DMS79 (cell line): Measurements from ENCODE around the gene OR2H2.

Experiments
- DNase-seq: peaks from one replicate; lab custom pipeline; 2025; lab: John Stamatoyannopoulos, UW

OR2H2 gene

DNA sequence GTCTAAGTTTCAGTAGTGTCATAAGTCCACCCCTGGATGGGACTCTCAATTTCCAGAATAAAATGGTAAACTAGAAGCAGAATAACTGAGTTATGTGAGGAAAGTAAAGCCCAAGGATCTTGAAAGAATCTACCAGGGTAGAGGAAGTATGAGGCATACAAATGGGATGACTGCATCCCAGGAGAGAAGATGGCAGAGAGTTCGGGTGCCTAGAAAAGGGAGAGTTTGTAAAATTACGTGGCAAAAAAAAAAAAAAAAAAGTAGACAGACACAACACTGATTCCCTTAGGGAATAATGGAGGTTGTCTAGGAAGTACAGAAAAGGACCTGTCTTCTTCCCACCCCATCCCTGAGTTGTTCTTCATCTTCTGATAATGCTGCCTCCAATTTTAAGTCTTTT, 44.6 kb downstream of the OR2H2 start:
- no peak for DNase-seq

DNA sequence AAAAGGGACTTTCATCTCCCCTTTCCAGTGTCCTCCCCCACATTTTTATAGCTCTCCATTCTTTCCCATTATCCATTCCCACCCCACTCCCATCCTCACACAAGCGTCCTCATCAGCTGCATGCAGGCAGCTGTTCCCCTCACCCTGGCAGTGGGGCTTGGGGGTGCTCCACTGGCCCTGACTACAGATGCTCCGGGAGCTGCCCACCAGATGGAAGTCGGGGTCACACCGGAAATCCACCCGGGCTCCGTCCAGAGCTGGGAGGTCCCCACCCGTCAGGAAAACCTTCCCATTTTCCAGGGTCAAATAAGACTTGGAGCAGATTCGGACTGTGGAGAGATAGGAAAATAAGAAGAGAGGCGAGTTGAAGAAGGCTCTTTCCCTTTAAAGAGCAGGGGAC, 45.4 kb downstream of the OR2H2 start:
- no peak for DNase-seq

DNA sequence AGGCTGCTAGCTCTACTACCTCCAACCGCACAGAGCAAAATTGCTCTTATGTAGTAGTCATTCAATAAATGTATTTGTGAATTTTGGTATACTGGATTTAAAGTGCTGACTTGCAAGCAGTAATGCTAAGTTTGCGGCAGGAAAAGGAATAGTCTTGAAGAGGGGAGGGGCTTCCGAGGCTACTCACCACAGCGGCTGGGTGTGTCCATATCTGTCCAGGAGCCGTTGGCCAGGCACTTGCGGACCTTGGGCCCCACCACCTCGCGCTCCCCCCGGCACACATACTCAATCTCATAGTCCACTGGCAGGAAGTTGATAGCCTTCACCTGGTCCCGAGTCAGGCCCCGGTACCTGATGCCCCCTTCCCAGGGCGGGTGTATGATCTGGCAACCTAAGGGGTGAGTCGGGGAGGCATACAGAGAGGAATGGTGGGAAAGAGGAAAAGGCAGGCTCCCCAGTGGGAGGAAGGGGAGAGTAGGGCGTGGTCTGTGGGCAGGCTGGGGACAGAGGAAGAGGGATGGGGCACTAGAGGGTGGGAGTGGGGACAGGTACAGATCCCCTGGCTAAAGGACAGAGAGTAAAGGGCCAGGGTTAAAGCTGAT, 46.4 kb downstream of the OR2H2 start:
- no peak for DNase-seq

DNA sequence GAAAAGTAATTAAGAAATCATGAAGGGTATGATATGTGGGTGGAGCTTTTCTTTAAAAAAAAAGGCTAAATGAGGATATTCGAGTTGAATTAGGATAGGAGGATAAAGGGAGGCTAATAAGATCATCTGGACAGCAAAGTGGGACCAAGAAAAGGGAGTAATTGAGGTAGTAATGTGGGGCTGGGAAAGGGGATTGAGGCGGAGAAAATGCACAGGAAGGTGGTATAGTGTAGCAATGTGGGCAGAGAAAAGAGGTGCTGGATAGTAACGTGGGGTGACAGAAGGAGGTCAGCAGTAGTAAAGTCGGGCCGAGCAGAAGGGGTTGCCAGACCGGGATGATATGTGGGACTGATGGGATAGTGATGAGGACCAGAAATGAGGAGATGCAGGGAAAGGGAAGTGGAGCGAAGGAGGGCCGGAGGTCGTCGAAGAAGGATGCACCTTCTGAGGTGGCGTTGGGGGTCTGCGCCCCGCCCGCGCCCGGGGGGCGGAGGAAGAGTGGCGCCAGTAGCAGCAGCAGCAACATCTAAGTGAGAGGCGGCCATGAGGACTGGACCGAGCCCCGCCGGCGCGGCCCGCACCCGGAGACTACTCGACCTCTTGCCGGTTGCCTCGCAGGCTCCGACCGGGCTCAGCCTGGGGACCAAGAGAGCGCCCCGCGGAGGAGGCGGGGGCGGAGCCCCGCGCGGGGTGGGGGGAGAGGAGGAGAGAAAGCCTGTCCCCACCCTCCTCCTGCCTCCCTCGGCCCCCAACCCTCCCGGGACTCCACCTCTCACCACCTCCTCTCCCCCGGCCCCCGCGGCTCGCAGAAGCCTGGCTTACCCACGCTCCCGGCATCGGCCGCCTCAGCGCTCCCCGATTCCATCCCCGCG, 47.2 kb downstream of the OR2H2 start:
- DNase-seq = no peak

DNA sequence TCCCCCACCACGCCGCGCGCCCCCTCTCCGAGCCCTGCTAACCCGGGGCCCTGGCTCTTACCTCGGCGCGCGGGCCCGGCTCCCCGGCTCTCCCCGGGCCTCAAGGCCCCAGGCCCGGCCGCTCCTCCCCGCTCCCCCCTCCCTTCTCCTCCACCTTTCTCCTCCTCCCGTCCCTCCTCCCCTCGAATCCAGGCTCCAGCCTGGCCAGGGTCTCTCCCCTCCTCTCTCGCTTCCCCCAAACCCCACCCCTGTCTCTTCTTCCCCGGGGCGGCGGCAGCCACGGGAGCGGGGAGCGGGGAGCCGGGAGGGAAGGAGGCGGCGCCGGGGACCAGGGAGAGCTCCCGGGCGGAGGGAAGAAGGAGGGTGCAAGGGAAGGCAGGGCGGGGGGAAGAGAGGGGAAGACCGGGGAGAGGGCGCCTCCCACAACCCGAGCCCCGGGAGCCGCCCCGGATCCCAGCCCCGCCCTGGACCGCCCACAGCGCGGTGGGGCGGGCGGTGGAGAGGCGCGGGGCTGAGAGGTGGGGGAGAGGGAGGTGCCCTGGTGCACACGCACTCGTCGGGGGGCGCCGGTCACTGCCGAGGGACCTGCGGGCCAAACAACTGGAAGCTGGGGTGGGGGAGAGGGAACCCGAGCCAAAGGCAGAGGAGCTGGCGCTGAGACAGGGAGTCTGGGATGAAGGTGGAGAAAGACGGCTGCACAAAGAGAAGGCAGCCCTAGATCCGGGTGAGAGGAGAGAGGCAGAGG, 48.0 kb downstream of the OR2H2 start, which contains the start of gene GABBR1:
GABBR1 (minus strand) TSS at position 395 of the 745 bp plus-strand sequence. CDS start 798 bp downstream, outside the sequence.
- peak; percentile 86 for DNase-seq

DNA sequence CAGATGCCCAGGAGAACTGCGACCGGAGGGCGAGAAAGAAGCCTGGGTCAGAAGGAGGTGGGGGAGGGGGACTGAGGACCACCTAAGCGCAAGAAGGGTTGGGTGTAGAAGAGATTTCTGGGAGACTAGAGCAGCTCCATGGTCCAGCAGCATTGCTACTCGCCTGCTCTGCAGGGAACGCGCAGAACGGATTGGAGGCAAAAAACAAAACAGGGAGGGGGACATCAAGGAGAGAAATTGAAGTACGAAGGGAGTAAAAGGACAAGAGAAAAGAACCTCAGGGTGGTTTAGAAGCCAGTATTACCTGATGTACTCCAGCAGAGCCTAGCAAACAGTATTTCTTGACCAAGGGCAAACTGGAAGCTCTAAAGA, 48.6 kb downstream of the OR2H2 start:
- DNase-seq = peak; percentile 61

DNA sequence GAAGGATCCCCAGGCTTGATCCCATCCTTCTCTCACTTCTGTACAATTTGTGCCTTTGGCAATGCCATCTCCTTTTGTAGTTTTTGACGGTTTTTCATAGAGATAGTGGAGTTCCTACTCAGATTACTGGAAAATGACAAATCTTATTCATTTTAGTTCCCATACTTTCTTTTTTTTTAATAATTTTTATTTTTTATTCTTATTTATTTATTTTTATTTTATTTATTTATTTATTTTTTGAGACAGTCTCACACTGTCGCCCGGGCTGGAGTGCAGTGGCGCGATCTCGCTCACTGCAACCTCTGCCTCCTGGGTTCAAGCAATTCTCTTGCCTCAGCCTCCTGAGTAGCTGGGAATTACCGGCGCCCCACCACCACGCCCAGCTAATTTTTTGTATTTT, 52.3 kb downstream of the OR2H2 start:
- no peak for DNase-seq
